ENCODE measurements around the gene KLHL40. TPM values are rescaled to one million over a fixed set of nuclear protein-coding genes. Genes with fewer than 3 reads are reported as not detected.

KLHL40 gene
- total and polyA plus RNA-seq, 2 donors (not counting 1 experiment from before 2014, with no cell fraction given) = not detected

GRCh38 chr3:42694366-42694765 lies 9.0 kb downstream of the KLHL40 start:
- no peaks in the 10 kb centered on the region for H3K79me2 ChIP-seq (ENCODE audit: control insufficient read depth, insufficient read depth, low read length)
- H3K27ac ChIP-seq (ENCODE audit: insufficient read depth, low read length) = no peak overlapping the region
- H3K4me1 ChIP-seq (ENCODE audit: control insufficient read depth, extremely low read depth, insufficient read depth, low read length) = no peaks in the 10 kb centered on the region
- H3K9me3 ChIP-seq (ENCODE audit: control insufficient read depth, insufficient read depth, low read depth, low read length) = no peaks in the 10 kb centered on the region
- no peak overlapping the region for H2AFZ ChIP-seq (ENCODE audit: low read length)
- H4K20me1 ChIP-seq (ENCODE audit: control insufficient read depth, extremely low read depth, insufficient read depth, low read length) = no peaks in the 10 kb centered on the region
- TF ChIP-seq EZH2 (IDR thresholded peaks at IDR 0.05; ENCODE audit: low read length, missing control alignments) (no peak), CTCF (conservative IDR thresholded peaks at IDR 0.05 in 1 of 2, IDR thresholded peaks at IDR 0.05 in 1 of 2; ENCODE audit: low read depth in 1 of 2, low read length in 2 of 2) (no peak)
- H3K4me2 ChIP-seq (ENCODE audit: extremely low read depth, insufficient read depth, low read length) = no peak overlapping the region
- DNase-seq (ENCODE audit: low read depth in 2 of 2) = no peak
- H3K36me3 ChIP-seq (ENCODE audit: control insufficient read depth, insufficient read depth, low read length) = no peaks in the 10 kb centered on the region
- H3K27me3 ChIP-seq (ENCODE audit: control insufficient read depth, insufficient read depth, low read length) = peaks cover 18% of the 10 kb centered on the region
- H3K4me3 ChIP-seq (replicated peaks in 1 of 4; ENCODE audit: control extremely low read depth in 1 of 4, insufficient read depth in 1 of 4, low read depth in 3 of 4, low read length in 4 of 4) = no peak overlapping the region
- H3K9ac ChIP-seq (ENCODE audit: insufficient read depth, low read length) = no peak overlapping the region

- Histone ChIP-seq H3K4me1 (ENCODE audit: control insufficient read depth, extremely low read depth, insufficient read depth, low read length) (no peaks in the 10 kb centered on the region), H3K27ac (ENCODE audit: insufficient read depth, low read length) (no peak overlapping the region), H3K9ac (ENCODE audit: insufficient read depth, low read length) (no peak overlapping the region), H2AFZ (ENCODE audit: low read length) (no peak overlapping the region), H3K9me3 (ENCODE audit: control insufficient read depth, insufficient read depth, low read depth, low read length) (no peaks in the 10 kb centered on the region), H3K4me3 (replicated peaks in 1 of 4; ENCODE audit: control extremely low read depth in 1 of 4, insufficient read depth in 1 of 4, low read depth in 3 of 4, low read length in 4 of 4) (no peak overlapping the region), H3K36me3 (ENCODE audit: control insufficient read depth, insufficient read depth, low read length) (no peaks in the 10 kb centered on the region), H3K27me3 (ENCODE audit: control insufficient read depth, insufficient read depth, low read length) (peaks cover 15% of the 10 kb centered on the region), H3K4me2 (ENCODE audit: extremely low read depth, insufficient read depth, low read length) (no peak overlapping the region), H4K20me1 (ENCODE audit: control insufficient read depth, extremely low read depth, insufficient read depth, low read length) (no peaks in the 10 kb centered on the region), H3K79me2 (ENCODE audit: control insufficient read depth, insufficient read depth, low read length) (no peaks in the 10 kb centered on the region)
- TF ChIP-seq EZH2 (IDR thresholded peaks at IDR 0.05; ENCODE audit: low read length, missing control alignments) (no peak), CTCF (conservative IDR thresholded peaks at IDR 0.05 in 1 of 2, IDR thresholded peaks at IDR 0.05 in 1 of 2; ENCODE audit: low read depth in 1 of 2, low read length in 2 of 2) (no peak)
- DNase-seq (ENCODE audit: low read depth in 2 of 2) = no peak
These were observed 11.3 kb downstream of the KLHL40 start for GRCh38 chr3:42696356-42697288.

GRCh38 chr3:42697289-42698051 lies 12.1 kb downstream of the KLHL40 start:
- Histone ChIP-seq H3K27me3 (ENCODE audit: control insufficient read depth, insufficient read depth, low read length) (peaks cover 12% of the 10 kb centered on the region), H3K36me3 (ENCODE audit: control insufficient read depth, insufficient read depth, low read length) (no peaks in the 10 kb centered on the region), H3K4me1 (ENCODE audit: control insufficient read depth, extremely low read depth, insufficient read depth, low read length) (no peaks in the 10 kb centered on the region), H3K79me2 (ENCODE audit: control insufficient read depth, insufficient read depth, low read length) (no peaks in the 10 kb centered on the region), H3K4me3 (replicated peaks in 1 of 4; ENCODE audit: control extremely low read depth in 1 of 4, insufficient read depth in 1 of 4, low read depth in 3 of 4, low read length in 4 of 4) (no peak overlapping the region), H4K20me1 (ENCODE audit: control insufficient read depth, extremely low read depth, insufficient read depth, low read length) (no peaks in the 10 kb centered on the region), H2AFZ (ENCODE audit: low read length) (no peak overlapping the region), H3K9me3 (ENCODE audit: control insufficient read depth, insufficient read depth, low read depth, low read length) (no peaks in the 10 kb centered on the region), H3K9ac (ENCODE audit: insufficient read depth, low read length) (no peak overlapping the region), H3K4me2 (ENCODE audit: extremely low read depth, insufficient read depth, low read length) (no peak overlapping the region), H3K27ac (ENCODE audit: insufficient read depth, low read length) (no peak overlapping the region)
- TF ChIP-seq EZH2 (IDR thresholded peaks at IDR 0.05; ENCODE audit: low read length, missing control alignments) (no peak), CTCF (conservative IDR thresholded peaks at IDR 0.05 in 1 of 2, IDR thresholded peaks at IDR 0.05 in 1 of 2; ENCODE audit: low read depth in 1 of 2, low read length in 2 of 2) (no peak)
- DNase-seq (ENCODE audit: low read depth in 2 of 2) = no peak

Measured in fibroblast of lung (primary cell).